IMR-90 (cell line): ENCODE measurements around the gene SLC6A15. TPM values are rescaled to one million over a fixed set of nuclear protein-coding genes. Genes with fewer than 3 reads are reported as not detected.

ENCODE experiments used
- ATAC-seq: fragments of 200-7000 bp; cut with Tn5 transposase; 2 replicates; pipeline ENCODE4 v1.9.1; 2020; ENCODE audit warnings: low read depth, mild to moderate bottlenecking, moderate library complexity
- BruUV-seq: library from RNA; stranded (reverse); fragments of 400-500 nt; replicated peaks from 2 replicates; lab custom pipeline; 2021; lab: Mats Ljungman, UMichigan
- CTCF ChIA-PET: fragments of 300-600 bp; formaldehyde crosslinking; extraction: SDS; loops from one replicate; lab custom pipeline; 2021; ENCODE audit warnings: antibody characterized with exemption; lab: Yijun Ruan, JAX
- POLR2A ChIA-PET: fragments of 300-600 bp; sonication (Branson Sonifier 250); formaldehyde crosslinking; loops from one replicate; lab custom pipeline; 2022; ENCODE audit warnings: antibody characterized with exemption; ENCODE audit not compliant: unreplicated experiment; lab: Charles Lee
- DNase-seq: peaks from one replicate; pipeline ENCODE4 v3.0.0; 2013
- H2AFZ ChIP-seq: replicated peaks from 2 replicates; pipeline ENCODE3; 2013; ENCODE audit warnings: low read length, mild to moderate bottlenecking; ENCODE audit not compliant: poor library complexity
- H2AK5ac ChIP-seq: 2 replicates; pipeline ENCODE4 v1.6.1; 2013; ENCODE audit warnings: low read depth, low read length, inconsistent platforms
- H2AK9ac ChIP-seq: replicated peaks from 2 replicates; pipeline ENCODE3; 2013; ENCODE audit warnings: mild to moderate bottlenecking, low read depth, low read length, moderate library complexity; ENCODE audit not compliant: poor library complexity
- H2BK120ac ChIP-seq: 2 replicates; pipeline ENCODE4 v1.6.1; 2013; ENCODE audit warnings: low read depth, low read length, inconsistent platforms
- H2BK15ac ChIP-seq: 3 replicates; pipeline ENCODE4 v1.6.1; 2013; ENCODE audit warnings: low read depth, low read length, inconsistent platforms
- H2BK20ac ChIP-seq: 2 replicates; pipeline ENCODE4 v1.6.1; 2013; ENCODE audit warnings: low read depth, mild to moderate bottlenecking, inconsistent platforms, low read length, moderate library complexity
- H2BK5ac ChIP-seq: 2 replicates; pipeline ENCODE4 v1.6.1; 2013; ENCODE audit warnings: mild to moderate bottlenecking, low read depth, low read length, inconsistent platforms; ENCODE audit not compliant: poor library complexity, severe bottlenecking
- H3K14ac ChIP-seq: replicated peaks from 2 replicates; pipeline ENCODE4 v1.6.1; 2013; ENCODE audit warnings: low read depth, low read length, inconsistent platforms
- H3K18ac ChIP-seq: 2 replicates; pipeline ENCODE4 v1.6.1; 2013; ENCODE audit warnings: low read depth, low read length, control low read depth
- H3K23ac ChIP-seq: 2 replicates; pipeline ENCODE4 v1.6.1; 2013; ENCODE audit warnings: low read depth, low read length, inconsistent platforms
- H3K27ac ChIP-seq: 2 replicates; pipeline ENCODE4 v1.5.1; 2013; ENCODE audit warnings: mild to moderate bottlenecking, control low read depth, low read length; ENCODE audit not compliant: insufficient read depth
- H3K27me3 ChIP-seq: 2 replicates; pipeline ENCODE4 v1.6.1; 2013; ENCODE audit warnings: low read length; ENCODE audit not compliant: control insufficient read depth, insufficient read depth
- H3K36me3 ChIP-seq: 2 replicates; pipeline ENCODE4 v1.6.1; 2013; ENCODE audit warnings: low read length, mixed read lengths; ENCODE audit not compliant: control insufficient read depth, insufficient read depth
- H3K4ac ChIP-seq: 2 replicates; pipeline ENCODE4 v1.6.1; 2013; ENCODE audit warnings: low read depth, low read length, inconsistent platforms
- H3K4me1 ChIP-seq: 2 replicates; pipeline ENCODE4 v1.6.1; 2013; ENCODE audit warnings: low read length, mixed read lengths; ENCODE audit not compliant: control insufficient read depth, insufficient read depth
- H3K4me2 ChIP-seq: 2 replicates; pipeline ENCODE4 v1.6.1; 2013; ENCODE audit warnings: low read depth, mild to moderate bottlenecking, control low read depth, low read length, moderate library complexity
- H3K4me3 ChIP-seq: 2 replicates; pipeline ENCODE4 v1.5.1; 2013; ENCODE audit warnings: low read depth, mild to moderate bottlenecking, control low read depth, low read length, moderate library complexity; ENCODE audit not compliant: insufficient read depth
- H3K56ac ChIP-seq: 2 replicates; pipeline ENCODE4 v1.6.1; 2013; ENCODE audit warnings: low read length, inconsistent platforms; ENCODE audit not compliant: insufficient read depth; ENCODE audit errors: extremely low read depth
- H3K79me1 ChIP-seq, 2 experiments: 2 replicates each; pipeline ENCODE4 v1.6.1; 2013; ENCODE audit warnings: low read length in 2 of 2, inconsistent platforms in 1 of 2, low read depth in 1 of 2
- H3K9ac ChIP-seq: 2 replicates; pipeline ENCODE4 v1.6.1; 2013; ENCODE audit warnings: low read depth, low read length, control low read depth
- H3K9me1 ChIP-seq: 2 replicates; pipeline ENCODE4 v1.6.1; 2013; ENCODE audit warnings: low read length, inconsistent platforms; ENCODE audit not compliant: insufficient read depth
- H3K9me3 ChIP-seq: 2 replicates; pipeline ENCODE4 v1.6.1; 2013; ENCODE audit warnings: low read length; ENCODE audit not compliant: control insufficient read depth, insufficient read depth
- H4K20me1 ChIP-seq: 2 replicates; pipeline ENCODE4 v1.6.1; 2013; ENCODE audit warnings: low read length, inconsistent platforms; ENCODE audit not compliant: insufficient read depth
- H4K5ac ChIP-seq: 2 replicates; pipeline ENCODE4 v1.6.1; 2013; ENCODE audit warnings: mild to moderate bottlenecking, low read depth, low read length, control low read depth
- H4K8ac ChIP-seq, 2 experiments: 2 replicates each; pipeline ENCODE4 v1.6.1; 2013; ENCODE audit warnings: low read depth in 2 of 2, low read length in 2 of 2, control low read depth in 1 of 2, inconsistent platforms in 1 of 2
- H4K91ac ChIP-seq: 2 replicates; pipeline ENCODE4 v1.6.1; 2013; ENCODE audit warnings: low read depth, low read length, inconsistent platforms; ENCODE audit not compliant: insufficient read depth
- FOS ChIP-seq: fragments of 150-350 bp; IDR thresholded peaks from 2 replicates; pipeline ENCODE4 v1.6.1; 2016; ENCODE audit warnings: low read depth, low read length
- MAZ ChIP-seq: IDR thresholded peaks from 2 replicates; pipeline ENCODE4 v1.6.1; 2012; ENCODE audit warnings: low read depth, mild to moderate bottlenecking, low read length, improper control_type of control experiment, moderate library complexity, borderline replicate concordance
- MXI1 ChIP-seq: IDR thresholded peaks from 2 replicates; pipeline ENCODE4 v1.6.1; 2012; ENCODE audit warnings: low read depth, mild to moderate bottlenecking, low read length, moderate library complexity, borderline replicate concordance
- NFE2L2 ChIP-seq: fragments of 150-350 bp; IDR thresholded peaks from 2 replicates; pipeline ENCODE4 v1.6.1; 2016; ENCODE audit warnings: low read depth, mild to moderate bottlenecking, low read length
- RAD21 ChIP-seq: IDR thresholded peaks from 2 replicates; pipeline ENCODE4 v1.6.1; 2012; ENCODE audit warnings: low read length, improper control_type of control experiment
- SMC3 ChIP-seq: fragments of 150-350 bp; IDR thresholded peaks from 2 replicates; pipeline ENCODE4 v1.6.1; 2016; ENCODE audit warnings: low read depth, mild to moderate bottlenecking, antibody characterized with exemption, low read length, moderate library complexity
- WGBS, 2 experiments: methylation state at CpG; one replicate each; pipeline versions ENCODE4 v1.1.5 to v1.1.7; 2013; ENCODE audit warnings: missing lambda C conversion rate in 2 of 2; ENCODE audit not compliant: insufficient read length in 1 of 2; ENCODE audit errors: extremely low coverage in 2 of 2; 5-methylcytosine and 5-hydroxymethylcytosine counted together
- dilution Hi-C: fragments of 300-500 bp; cut with HindIII; formaldehyde crosslinking; loops from one replicate; pipeline ENCODE4 v1.14.3; 2018; ENCODE audit warnings: low sequenced_read_pairs; ENCODE audit not compliant: unreplicated experiment
- in situ Hi-C: fragments of 300-500 bp; cut with MboI; formaldehyde crosslinking; loops from 3 replicates; pipeline ENCODE4 v1.14.3; 2019; ENCODE audit warnings: low sequenced_read_pairs, inconsistent platforms, mixed read lengths
- intact Hi-C: fragments of 100-400 bp; cut with micrococcal nuclease; formaldehyde crosslinking; loops from 2 replicates; pipeline ENCODE4 v1.10.0; 2022
- polyA plus RNA-seq, 3 experiments: library from polyadenylated mRNA; depleted of rRNA; stranded (reverse); fragments of >200 nt; gene quantifications; 2 replicates each; pipeline ENCODE4 v1.2.3, GENCODE V29; 2012; ENCODE audit warnings: low replicate concordance in 1 of 3
- total RNA-seq: library from RNA; depleted of rRNA; stranded (reverse); fragments of >200 nt; gene quantifications from 2 replicates; pipeline ENCODE4 v1.2.3, GENCODE V29; 2012

SLC6A15 gene
- total and polyA plus RNA-seq, 2 of the 4 experiments (the other 2 are of a cell fraction): 0.32 to 0.72 TPM

DNA sequence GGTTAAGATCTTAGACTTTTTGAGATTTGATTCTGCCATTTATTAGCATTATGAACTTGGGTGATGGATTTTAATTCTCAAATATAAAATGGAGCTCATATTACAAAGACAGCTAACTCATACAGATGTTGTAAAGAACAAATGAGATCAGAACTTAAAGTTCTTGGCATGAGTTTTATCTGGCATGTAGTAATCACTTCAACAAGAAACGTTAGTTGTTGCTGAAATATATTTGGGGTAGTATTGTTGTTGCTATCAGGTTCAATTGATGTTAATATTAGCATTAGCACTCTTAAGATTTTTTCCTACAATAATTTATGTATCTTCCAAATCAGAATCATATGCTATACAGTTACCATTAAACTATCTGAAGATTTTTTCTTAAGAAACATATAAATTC is 71.0 kb downstream of the SLC6A15 start:
- intact Hi-C loops: loop anchor here (5.0 kb wide), 1 partner anchor 334 kb away; no protein-coding TSS in a partner anchor
- Histone ChIP-seq H4K8ac (no peak overlapping the region), H3K4me1 (no peaks in the 10 kb centered on the region), H3K23ac (no peak overlapping the region), H3K4me3 (no peak overlapping the region), H2BK120ac (no peak overlapping the region), H4K5ac (no peak overlapping the region), H2AFZ (no peak overlapping the region), H3K14ac (no peak overlapping the region), H2AK5ac (no peak overlapping the region), H3K18ac (no peak overlapping the region), H3K4me2 (no peak overlapping the region), H2BK5ac (no peak overlapping the region), H3K36me3 (no peaks in the 10 kb centered on the region), H3K27ac (no peak overlapping the region), H4K20me1 (no peaks in the 10 kb centered on the region), H3K56ac (no peak overlapping the region), H3K9me1 (no peaks in the 10 kb centered on the region), H4K91ac (no peak overlapping the region), H3K27me3 (no peaks in the 10 kb centered on the region), H3K9me3 (no peaks in the 10 kb centered on the region), H2BK15ac (no peak overlapping the region), H3K4ac (no peak overlapping the region), H2AK9ac (no peak overlapping the region), H3K9ac (no peak overlapping the region), H3K79me1 (no peaks in the 10 kb centered on the region), H2BK20ac (no peak overlapping the region)
- BruUV-seq: no TSS peak
- WGBS, 2 experiments: no CpG with 5 or more reads among the region's 1 CpG
- dilution Hi-C loops: no loop called here
- ChIA-PET CTCF (no interaction called here), POLR2A (no interaction called here)
- no peak for TF ChIP-seq MXI1
- TF ChIP-seq NFE2L2: no peak
- no peak for TF ChIP-seq RAD21
- no peak for TF ChIP-seq MAZ
- TF ChIP-seq FOS: no peak
- no peak for TF ChIP-seq SMC3
- in situ Hi-C loops: no loop called here
- ATAC-seq: no peak
- no peak for DNase-seq
